GM12891 (cell line): Measurements from ENCODE around the gene BPIFA1.

Experiments used
- DNase-seq: peaks from one replicate; pipeline ENCODE4 v3.0.0; 2011; ENCODE audit warnings: low spot score; ENCODE audit not compliant: insufficient read length
- FAIRE-seq: peaks from 2 replicates; lab custom pipeline; 2011; peaks lifted over from hg19 to GRCh38; lab: Jason Lieb, UNC
- PAX5 ChIP-seq: IDR thresholded peaks from 2 replicates; pipeline ENCODE4 v1.6.1; 2011; ENCODE audit warnings: low read length, moderate library complexity, mild to moderate bottlenecking; ENCODE audit not compliant: insufficient read depth, severe bottlenecking
- POLR2A ChIP-seq: IDR thresholded peaks from 2 replicates; pipeline ENCODE4 v1.6.1; 2011; ENCODE audit warnings: low read depth, low read length, control low read depth
- POLR2AphosphoS5 ChIP-seq: IDR thresholded peaks from 2 replicates; pipeline ENCODE4 v1.6.1; 2011; ENCODE audit warnings: low read depth, low read length, control low read depth
- POU2F2 ChIP-seq: IDR thresholded peaks from 2 replicates; pipeline ENCODE4 v1.6.1; 2011; ENCODE audit warnings: low read depth, mild to moderate bottlenecking, control low read depth, low read length, moderate library complexity
- SPI1 ChIP-seq: IDR thresholded peaks from 2 replicates; pipeline ENCODE4 v1.6.1; 2011; ENCODE audit warnings: low read depth, low read length, control low read depth
- TAF1 ChIP-seq: IDR thresholded peaks from 2 replicates; pipeline ENCODE4 v1.6.1; 2011; ENCODE audit warnings: low read depth, low read length, control low read depth

Gene BPIFA1

DNA sequence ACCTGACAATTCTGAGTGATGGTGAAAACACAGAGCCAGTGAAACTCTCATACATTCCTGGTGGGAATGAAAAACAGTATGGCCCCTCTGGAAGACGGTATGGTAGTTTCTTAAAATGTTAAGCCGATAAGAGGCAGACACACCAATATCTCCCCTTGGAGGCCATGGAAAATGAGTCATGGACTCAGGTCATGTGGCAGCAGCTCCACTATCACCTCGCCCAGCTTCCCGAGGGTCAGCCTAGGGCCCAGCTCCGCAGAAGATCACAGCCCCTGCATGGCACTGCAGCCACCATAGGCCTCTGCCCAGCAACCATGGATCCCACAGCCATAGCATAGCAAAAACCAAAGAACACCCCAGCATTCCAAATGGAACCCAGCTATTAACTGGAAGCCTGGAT is 21.4 kb downstream of the BPIFA1 start:
- DNase-seq, result no peak
- no peak for FAIRE-seq
- no peak for TF ChIP-seq SPI1
- TF ChIP-seq POLR2AphosphoS5, result no peak
- no peak for TF ChIP-seq POLR2A
- TF ChIP-seq PAX5, result no peak

DNA sequence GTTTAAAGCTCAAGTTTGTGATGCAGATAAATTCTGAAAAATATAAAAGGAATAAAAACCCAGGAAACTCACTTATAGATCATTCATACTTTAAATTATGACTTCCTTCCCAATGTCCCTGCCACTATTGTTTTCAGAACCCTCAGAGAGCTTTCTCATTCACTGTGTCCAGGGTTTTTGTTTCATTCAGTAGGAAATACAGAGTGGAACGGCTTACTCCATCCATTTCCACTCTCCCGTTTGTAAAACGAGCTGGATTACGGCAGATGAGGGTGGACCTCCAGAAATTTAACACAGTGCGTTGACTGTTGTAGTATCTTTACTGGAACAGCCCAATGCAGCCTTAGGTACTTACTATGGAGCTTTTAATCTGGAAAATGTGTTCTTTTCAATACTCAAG is 23.6 kb downstream of the BPIFA1 start:
- no peak for DNase-seq
- no peak for FAIRE-seq
- TF ChIP-seq SPI1 (no peak), POU2F2 (no peak), POLR2AphosphoS5 (no peak), PAX5 (no peak), POLR2A (no peak), TAF1 (no peak)

DNA sequence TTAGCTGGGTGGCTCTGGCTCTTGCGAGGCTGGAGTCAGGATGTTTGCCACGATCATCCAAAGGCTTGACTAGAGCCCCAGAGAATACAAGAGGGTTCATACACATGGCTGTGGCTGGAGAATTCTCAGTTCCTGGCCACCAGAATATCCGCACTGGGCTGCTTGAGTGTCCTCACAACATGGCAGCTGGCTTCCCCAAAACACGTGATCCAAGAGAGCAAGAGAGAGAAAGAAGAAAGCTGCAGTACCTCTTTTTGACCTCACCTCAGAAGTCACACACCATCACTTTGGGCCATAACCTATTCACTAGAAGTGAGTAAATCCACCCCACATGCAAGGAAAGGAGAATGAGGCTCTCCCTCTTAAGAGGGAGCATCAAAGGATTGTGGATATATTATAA is 25.7 kb downstream of the BPIFA1 start:
- FAIRE-seq, result no peak
- no peak for TF ChIP-seq PAX5
- TF ChIP-seq POLR2AphosphoS5, result no peak
- no peak for TF ChIP-seq SPI1
- TF ChIP-seq TAF1, result no peak
- TF ChIP-seq POU2F2, result no peak
- TF ChIP-seq POLR2A, result no peak
- no peak for DNase-seq

DNA sequence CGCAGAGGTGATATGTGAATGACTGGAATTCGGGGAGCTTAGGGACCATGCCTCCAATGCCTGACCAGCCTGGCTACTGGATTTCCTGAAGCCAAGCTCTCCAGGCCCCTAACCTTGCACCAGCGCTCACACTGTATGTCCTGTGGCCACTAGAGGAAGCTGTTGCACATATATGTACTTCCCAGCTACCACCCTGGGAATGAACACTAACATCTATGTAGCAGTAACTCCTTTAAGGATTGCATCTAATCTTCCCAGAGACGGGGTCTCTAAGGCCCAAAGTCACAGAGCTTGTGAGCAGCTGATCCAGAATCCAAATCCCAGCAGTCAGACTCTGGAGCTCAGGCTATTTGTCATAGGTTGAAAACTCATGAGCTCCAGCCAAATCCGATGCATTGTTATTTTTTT is 26.9 kb downstream of the BPIFA1 start:
- no peak for FAIRE-seq
- TF ChIP-seq POLR2AphosphoS5 (no peak), POLR2A (no peak), PAX5 (no peak), TAF1 (no peak), POU2F2 (no peak), SPI1 (no peak)
- DNase-seq, result no peak

DNA sequence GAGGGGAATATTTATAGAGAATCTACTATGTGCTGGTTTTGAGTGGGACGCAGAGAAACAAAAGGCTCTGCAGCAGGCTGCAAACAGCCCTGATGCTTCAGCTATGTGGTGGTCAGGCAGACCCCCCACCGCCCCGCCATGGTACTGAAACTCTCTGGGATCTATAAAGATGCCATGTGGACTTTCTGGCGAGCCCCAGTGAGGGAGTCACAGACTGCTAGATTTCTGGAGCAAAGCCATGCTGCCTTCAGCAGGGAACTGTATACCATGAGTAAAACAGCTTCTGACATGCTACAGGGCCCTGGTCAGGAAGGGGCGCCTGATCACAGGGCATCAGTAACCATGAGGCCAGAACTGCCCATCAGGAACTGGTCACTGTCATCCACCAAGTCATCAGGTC is 28.0 kb downstream of the BPIFA1 start:
- TF ChIP-seq POU2F2 (no peak), TAF1 (no peak), SPI1 (no peak)
- no peak for FAIRE-seq
- DNase-seq, result no peak

DNA sequence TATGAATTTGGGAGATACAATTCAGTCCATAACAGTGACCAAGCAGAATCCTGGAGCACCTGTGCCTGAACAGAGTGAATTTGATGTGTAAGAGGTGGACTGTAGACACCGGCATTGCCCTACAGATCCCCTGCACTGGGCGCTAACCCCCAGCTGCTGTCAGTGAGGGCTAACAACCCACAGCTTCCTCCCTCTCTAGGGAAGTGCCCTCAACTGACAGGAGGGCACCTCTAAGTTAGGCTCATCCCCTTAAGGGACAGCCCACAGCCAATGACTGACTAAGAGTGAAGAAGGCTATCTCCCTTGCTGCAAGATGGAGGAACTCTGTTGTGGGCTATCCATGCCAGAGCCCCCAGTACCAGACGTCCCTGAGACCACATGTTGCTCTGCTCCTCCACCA is 31.9 kb downstream of the BPIFA1 start:
- DNase-seq, result no peak
- TF ChIP-seq SPI1 (no peak), TAF1 (no peak), POU2F2 (no peak), POLR2A (no peak), PAX5 (no peak), POLR2AphosphoS5 (no peak)
- FAIRE-seq, result no peak

DNA sequence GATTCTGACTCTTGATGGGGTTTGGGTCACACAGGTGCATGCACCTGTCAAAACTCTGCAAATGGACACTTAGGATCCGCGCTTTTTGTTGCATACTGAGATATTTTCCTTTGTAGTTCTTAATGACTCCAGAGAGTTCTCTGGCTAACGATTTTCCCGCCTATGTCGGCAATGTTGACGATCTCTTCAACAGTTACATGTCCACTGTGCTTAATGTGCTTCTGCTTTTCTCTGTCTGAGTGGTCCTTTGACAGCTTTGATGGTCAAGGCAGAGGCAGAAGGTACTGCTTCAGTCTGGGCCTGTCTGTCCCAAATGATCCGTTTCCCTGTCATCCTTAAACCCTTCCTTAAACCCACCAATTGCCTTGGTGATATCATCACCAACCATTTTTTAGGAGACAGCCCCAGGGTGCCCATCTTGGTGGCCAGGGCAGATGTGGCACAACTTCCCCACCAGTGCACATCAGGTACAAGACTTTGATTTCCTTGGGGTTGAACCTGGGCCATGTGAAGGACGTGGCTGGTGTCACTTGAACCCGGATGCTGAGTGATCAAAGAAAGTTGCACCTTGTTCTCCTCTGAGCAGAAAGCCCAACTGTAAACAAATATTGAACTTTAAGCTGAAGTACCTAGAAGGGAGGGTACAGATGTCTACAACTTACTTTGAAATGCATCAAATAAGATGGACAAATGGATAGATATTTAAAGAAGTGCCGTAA is 36.5 kb downstream of the BPIFA1 start:
- DNase-seq (no peak), FAIRE-seq (no peak)
- no peak for TF ChIP-seq PAX5
- no peak for TF ChIP-seq POU2F2
- TF ChIP-seq TAF1, result no peak
- no peak for TF ChIP-seq SPI1

DNA sequence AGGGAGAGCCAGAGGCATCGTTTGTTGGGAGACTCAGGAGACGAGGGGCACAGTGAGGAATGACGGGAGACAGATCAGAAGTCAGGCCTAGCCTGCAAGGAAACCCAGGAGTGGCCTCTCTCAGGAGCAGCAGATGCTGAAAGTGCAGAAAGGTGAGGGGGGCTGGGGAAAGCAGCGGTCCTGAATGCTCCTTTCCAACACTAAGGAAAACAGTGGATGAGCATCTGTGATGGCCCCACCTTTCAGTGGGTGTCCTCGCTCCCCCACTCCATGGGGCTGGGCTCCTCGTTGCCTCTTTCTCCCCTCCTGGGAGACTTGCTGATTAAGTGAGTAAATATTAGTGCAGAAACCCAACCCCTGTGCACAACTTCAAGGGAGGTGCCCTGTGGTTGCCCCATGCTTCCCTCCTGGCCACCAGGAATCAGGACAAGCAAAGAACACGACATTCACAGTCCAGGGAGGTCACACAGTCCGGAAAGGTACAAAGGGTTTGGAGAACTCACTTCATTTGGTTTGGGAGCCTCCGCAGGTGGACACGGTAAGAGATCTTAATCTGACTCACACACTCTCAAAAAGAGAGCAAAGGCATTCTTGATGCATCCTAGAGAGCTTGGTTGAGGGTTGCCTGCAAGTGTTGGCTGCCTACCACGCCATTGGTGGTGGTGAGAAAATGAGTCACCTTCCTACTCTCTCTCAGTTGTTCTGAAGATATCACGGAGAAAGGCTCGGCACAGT is 37.5 kb downstream of the BPIFA1 start:
- no peak for FAIRE-seq
- TF ChIP-seq SPI1 (no peak), PAX5 (no peak), POLR2AphosphoS5 (no peak), TAF1 (no peak), POLR2A (no peak), POU2F2 (no peak)
- DNase-seq, result no peak

DNA sequence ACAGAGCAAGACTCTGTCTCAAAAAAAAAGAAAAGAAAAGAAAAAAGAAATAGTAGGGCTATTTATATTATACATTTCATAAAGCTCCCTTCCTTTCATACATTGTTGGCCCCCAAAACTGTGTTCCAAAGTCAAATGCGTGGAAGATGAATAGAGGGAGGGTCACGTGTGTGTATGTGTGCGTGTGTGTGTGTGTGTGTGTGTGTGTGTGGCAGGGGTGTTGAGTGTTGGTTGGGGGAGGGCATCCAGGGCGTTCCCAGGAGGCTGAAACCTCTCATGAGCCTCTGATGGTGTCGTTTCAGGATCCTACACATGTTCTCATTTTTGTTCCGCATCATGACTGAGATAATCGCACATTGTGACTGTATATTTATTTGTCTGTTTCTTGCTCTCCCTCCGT is 39.4 kb downstream of the BPIFA1 start:
- FAIRE-seq, result no peak
- TF ChIP-seq POLR2AphosphoS5, result no peak
- TF ChIP-seq PAX5, result no peak
- no peak for TF ChIP-seq POLR2A
- TF ChIP-seq SPI1, result no peak
- TF ChIP-seq POU2F2, result no peak
- no peak for TF ChIP-seq TAF1

DNA sequence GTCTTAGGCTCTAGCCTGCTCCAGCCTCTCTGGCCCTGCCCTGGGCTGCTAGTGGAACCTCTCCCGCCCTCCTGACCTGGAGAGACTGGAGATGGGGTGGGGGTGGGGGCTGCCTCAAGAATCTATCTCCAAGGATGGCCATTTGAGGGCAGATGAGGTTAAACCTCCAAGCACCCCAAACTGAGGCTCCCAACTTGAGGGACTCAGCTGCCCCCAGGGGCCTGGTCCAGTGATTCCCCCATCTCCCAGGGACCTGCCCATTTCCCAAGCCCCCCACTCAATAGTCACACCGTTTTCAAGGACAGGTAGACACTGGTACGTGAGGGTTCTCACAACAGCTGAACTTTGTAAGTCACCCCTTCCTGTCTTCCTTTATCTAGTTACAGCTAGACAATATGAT is 40.1 kb downstream of the BPIFA1 start:
- no peak for FAIRE-seq
- DNase-seq, result no peak
- TF ChIP-seq POLR2A, result no peak
- TF ChIP-seq POU2F2, result no peak
- no peak for TF ChIP-seq TAF1
- TF ChIP-seq PAX5, result no peak
- TF ChIP-seq POLR2AphosphoS5, result no peak
- TF ChIP-seq SPI1, result no peak

More for the DNA sequence above, 39.4 kb downstream of the BPIFA1 start:
- no peak for DNase-seq
